GM19463 (cell line): Measurements from ENCODE around the gene DPF1.

Experiments
- ATAC-seq: cut with Tn5 transposase; IDR thresholded peaks from one replicate; pipeline ENCODE4 v1.9.1; 2021; ENCODE audit warnings: mild to moderate bottlenecking, moderate library complexity; ENCODE audit not compliant: unreplicated experiment

DPF1 gene

DNA sequence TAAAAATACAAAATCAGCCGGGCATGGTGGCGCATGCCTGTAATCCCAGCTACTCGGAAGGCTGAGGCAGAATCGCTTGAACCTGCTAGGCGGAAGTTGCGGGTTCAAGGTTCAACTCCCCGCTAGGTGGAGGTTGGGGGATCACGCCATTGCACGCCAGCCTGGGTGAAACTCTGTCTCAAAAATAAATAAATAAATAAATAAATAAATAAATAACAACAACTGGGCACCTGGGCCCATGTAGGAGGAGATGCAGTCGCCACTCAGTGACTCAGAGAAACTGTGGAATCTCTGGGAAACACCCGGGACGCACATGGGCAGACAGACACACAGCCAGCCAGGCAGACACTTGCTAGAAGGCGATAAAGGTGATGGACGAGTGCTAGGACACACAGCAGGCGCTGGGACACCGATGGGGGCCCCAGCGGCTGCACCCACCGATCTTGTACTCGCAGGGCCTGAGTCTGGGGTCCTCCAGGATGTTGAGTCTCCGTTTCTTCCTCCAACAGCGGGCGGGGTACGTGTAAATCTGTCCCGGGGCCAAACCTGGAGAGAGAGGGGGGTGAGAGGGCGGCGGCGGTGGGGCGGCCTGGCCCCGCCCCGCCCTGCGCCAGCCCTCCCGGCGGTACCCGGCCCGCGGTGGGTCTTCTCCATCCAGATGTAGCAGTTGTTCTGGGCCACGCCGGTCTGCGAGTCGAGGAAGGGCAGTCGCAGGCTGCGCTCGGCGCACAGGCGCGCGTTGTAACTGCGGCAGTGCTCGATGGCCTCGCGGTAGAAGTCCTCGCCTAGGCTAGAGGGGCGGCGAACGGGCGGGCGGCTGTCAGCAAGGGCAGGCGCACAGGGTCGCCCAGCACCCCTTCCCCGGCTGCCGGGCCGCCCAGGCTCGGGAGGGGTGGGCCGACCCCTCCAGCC is 1.8 kb downstream of the DPF1 start:
- ATAC-seq, result no peak

- ATAC-seq, result no peak
These were observed 2.6 kb downstream of the DPF1 start for GRCh38 chr19:38221421-38221820.

DNA sequence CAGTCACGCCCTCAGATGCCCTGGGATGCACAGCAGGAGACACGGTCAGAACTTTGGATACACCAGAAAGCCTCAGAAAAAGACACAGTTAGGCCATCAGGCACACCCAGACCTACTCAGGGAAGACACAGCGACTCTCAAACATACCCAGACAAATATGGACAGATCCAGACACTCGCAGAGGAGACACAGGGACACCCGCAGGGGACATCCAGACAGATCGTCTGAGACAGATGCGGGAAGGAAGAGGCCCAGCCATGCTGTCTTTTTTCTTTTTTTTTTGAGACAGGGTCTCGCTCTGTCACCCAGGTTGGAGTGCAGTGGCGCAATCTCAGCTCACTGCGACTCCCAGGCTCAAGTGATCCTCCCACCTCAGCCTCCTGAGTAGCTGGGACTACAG is 4.8 kb downstream of the DPF1 start:
- no peak for ATAC-seq

- ATAC-seq, result no peak
These were observed 5.8 kb downstream of the DPF1 start for GRCh38 chr19:38218204-38218603.

- ATAC-seq, result no peak
These were observed 7.0 kb downstream of the DPF1 start for GRCh38 chr19:38216785-38217641.

GRCh38 chr19:38213911-38214625 is 10.0 kb downstream of the DPF1 start:
- peak; percentile 63 for ATAC-seq

- ATAC-seq, result no peak
These were observed 10.6 kb downstream of the DPF1 start for GRCh38 chr19:38213469-38213868.

DNA sequence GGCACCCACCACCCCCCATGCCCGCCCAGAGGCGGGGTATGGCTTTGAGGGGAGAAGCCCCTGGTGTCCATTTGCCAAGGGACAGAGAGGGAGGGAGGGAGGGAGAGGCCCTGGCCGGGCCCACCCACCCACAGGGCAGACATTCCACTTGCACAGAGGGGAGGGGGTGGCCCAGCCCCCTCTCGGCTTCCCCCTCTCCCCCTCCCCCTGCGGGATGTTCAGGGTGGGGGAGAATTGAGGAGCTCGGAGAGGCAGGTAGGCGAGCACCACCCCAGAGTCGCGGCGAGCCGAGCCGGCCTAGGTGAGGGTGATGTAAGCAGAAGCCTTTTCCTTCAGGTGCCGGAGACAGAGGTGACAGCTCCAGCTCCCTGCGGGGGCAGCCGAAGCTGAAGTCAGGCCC is 12.3 kb downstream of the DPF1 start:
- ATAC-seq, result no peak

DNA sequence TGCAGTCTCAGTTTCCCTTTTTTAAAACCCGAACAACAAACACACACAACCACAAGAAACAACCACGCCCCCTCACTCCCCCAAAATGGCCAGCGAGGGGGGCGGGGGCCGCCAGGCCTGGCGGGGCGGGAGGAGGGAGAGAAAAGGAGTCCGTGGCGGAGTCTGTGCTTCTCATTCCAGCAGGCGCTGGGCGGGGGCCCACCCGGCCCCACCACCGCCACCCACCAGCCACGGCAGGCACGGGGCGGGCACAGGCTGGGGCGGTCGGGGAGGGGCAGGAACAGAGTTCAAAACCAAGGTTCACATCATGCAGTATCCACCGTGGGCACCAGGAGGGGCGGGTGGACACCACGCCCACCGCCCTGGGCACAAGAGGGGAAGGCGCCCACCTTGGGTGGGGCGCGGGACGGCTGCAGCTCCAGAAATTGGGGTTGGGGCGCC is 12.9 kb downstream of the DPF1 start:
- ATAC-seq, result no peak

DNA sequence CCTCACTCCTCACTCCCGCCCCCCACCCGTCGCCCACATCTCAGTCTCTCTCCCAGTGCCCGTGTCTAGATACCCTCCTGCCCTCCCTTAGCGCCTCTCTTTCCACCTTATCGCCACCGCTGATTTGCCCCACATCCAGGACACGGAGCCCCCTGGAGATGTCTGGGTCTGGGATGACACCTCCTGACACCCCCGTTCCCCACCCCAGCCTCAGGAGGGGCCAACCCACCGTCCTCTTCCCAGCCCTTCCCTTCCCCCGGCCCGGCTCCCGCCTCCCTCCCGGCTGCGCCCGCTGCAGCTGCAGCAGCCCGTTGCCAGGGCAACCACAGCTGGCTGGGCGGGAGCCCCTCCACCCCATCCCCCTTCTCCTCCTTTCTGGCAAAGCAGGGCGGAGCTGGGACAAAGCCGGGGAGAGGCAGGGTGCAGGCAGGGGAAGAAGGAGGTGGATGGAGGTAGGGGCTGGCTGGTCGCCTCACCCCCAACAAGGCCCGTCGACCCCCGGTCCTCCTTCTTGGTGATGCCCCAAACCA is 13.5 kb downstream of the DPF1 start:
- no peak for ATAC-seq

DNA sequence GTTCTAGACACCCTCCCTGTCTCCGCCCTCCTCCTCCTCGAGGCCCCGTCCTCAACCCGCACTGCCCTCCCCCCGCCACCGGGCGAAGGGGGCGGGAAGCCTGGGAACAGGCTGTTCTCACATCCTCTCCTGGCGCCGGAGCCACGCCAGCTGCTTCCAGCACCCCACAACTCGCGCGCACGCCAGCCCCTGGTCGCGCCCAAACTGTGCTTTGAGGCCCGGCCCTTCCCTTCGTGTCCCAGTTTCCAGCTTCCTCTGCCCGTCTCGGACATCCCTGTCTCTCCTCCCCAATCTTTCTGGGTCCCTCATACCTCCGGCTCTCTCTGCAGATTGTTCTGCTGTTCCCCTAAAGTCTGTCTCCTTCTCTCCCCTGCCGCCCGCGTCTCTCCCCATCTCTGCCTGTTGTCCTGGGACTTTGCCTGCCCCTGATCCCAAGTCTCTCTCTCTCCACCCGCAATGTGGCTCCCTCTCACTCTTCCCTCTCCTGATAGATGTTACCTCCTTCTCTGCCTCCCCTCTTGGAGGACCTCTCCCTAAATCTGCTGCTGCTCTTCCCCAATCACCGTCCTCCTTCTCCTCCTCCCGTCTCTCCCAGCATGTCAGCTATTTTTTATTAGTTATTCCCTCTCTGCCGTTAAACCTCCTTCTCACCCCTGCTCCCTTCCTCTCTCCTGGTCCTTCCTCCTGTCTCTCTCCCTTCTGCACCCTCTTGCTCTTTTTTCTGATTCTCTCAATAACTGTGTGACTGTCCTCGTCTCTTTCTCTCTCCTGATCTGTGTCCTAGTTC is 14.2 kb downstream of the DPF1 start:
- ATAC-seq, result no peak

- ATAC-seq, result no peak
These were observed 14.9 kb downstream of the DPF1 start for GRCh38 chr19:38209152-38209551.

DNA sequence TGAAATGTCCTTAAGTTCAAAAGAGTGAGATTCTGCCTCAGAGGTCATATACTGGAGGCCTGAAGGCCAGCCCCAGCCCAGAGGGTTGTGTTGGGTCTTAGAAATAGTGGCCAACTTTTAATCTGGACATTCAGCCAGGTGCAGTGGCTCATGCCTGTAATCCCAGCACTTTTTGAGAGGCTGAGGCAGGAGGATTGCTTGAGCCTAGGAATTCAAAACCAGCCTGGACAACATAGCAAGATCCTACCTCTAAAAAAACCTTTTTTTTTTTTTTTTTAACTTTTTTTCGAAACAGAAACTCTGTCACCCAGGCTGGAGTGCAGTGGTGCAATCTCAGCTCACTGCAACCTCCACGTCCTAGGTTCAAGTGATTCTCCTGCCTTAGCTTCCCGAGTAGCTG is 15.5 kb downstream of the DPF1 start:
- no peak for ATAC-seq

DNA sequence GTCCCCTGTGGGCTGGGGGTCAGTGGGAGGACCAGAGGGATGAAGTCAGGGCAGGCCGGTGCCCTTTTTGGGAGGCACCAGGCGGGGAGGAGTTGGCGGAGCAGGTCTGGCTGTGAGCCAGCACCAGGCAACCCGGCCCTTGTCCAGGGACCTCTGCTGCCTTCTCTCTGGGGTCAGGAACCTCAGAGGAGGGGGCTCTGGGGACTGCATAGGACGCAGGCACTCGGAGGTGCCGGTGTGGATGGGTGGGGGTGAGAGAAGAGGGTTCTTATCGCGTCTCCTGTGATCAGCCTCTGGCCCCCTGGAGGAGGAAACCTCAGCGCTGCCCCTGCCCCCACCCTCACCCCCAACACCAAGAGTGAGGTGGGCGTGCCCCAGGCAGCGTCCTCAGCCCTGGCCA is 16.5 kb downstream of the DPF1 start:
- ATAC-seq, result no peak

GRCh38 chr19:38206928-38207327 is 17.1 kb downstream of the DPF1 start:
- ATAC-seq, result no peak

DNA sequence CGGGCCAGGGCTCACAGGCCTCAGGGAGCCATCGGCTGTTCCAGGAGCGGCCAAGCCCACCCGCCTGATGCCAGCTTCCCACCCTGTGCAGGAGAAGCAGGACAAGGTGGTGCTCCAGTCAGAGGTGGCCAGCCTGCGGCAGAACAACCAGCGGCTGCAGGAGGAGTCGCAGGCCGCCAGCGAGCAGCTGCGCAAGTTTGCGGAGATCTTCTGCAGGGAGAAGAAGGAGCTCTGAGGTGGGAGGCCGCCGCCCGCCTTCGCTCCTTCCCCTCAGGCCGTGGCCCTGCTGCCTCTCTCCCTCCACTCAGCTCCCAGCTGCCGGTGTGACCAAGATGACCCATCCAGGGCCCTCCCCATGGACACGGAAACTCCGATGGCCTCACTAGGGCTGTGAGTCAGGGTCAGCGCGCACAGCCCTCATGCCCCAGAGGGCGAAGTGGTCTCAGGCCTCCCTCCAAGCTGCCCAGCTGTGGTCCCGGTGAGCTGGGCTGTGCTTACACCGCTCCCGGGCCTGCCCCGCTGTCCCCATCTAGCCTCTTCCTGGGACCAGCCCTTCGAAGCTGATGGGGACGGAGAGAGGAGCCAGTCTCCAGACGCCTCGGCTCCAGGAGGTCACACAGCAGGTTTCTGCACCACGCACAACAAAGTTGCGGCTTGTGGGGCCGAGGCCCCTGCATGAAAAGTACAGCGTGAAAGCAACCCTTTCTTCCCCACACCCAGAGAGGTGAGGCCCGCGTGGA is 17.8 kb downstream of the DPF1 start:
- no peak for ATAC-seq

DNA sequence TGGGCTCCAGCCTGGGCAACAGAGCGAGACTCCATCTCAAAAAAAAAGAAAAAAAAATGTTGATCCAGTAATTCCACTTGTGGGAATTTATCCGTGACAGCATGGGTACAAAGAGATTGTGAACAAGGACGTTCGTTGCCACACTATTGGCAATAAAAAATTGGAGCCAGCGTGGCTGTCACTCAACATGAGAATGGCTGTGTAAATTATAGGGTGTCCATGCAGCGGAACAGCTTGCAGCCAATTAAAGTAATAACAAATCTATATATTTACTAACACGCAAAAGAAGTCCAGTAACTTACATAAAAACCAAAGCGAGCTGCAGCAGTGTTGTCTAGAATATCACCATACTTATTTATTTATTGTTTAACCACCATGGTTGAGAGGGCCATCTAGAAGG is 19.3 kb downstream of the DPF1 start:
- no peak for ATAC-seq

- no peak for ATAC-seq
These were observed 19.9 kb downstream of the DPF1 start for GRCh38 chr19:38204096-38204495.

DNA sequence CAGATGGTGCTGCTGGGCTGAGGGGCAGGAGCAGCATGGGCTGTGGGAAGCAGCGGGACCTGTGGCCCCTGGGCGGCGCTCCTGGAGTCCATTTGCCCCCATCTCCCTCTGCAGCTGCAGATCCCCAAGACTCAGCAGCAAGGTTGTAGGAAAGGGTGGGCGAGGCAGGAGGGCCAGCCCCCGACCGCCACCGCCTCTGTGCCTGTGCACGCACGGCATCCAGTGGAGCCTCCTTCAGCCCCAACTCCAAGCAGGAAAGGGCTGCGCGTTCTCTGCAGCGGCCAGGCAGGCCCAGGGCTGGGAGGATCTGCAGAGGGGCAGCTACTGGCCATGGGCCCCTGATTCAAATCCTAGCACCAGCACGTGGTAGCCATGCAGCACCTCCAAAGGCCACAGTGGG is 20.8 kb downstream of the DPF1 start:
- ATAC-seq, result no peak

GRCh38 chr19:38202504-38202903 is 21.5 kb downstream of the DPF1 start:
- no peak for ATAC-seq
